Stimulated activated naive CD8-positive, alpha-beta T cell treated with anti-CD3 and anti-CD28 coated beads, Interleukin-15, amount 100 ng/mL, for 72 hours (primary cell): ENCODE measurements around the gene TXK.
"Not testable (repeated sequence)": the region's sequence is repeated elsewhere in the genome, so short reads cannot be mapped to it uniquely, and the experiment has no call there.

Experiments
- ATAC-seq: fragments of 150-1000 bp; cut with Tn5 transposase; 2 replicates; pipeline ENCODE4 v1.10.0; 2021; ENCODE audit warnings: mild to moderate bottlenecking, moderate library complexity
- DNase-seq, 2 donors: peaks; one replicate each; pipeline ENCODE4 v3.0.0; 2021 to 2022
- H3K27ac Mint-ChIP-seq, 2 donors: one replicate each; pipeline ENCODE4 v1.8.0; 2022; ENCODE audit warnings: mild to moderate bottlenecking in 2 of 2, mixed read lengths in 2 of 2, moderate library complexity in 2 of 2
- H3K27me3 Mint-ChIP-seq: one replicate; pipeline ENCODE4 v1.8.0; 2022; ENCODE audit warnings: mixed read lengths
- H3K4me1 Mint-ChIP-seq: one replicate; pipeline ENCODE4 v1.8.0; 2022; ENCODE audit warnings: mild to moderate bottlenecking, mixed read lengths
- H3K4me3 Mint-ChIP-seq, 2 donors: one replicate each; pipeline ENCODE4 v1.8.0; 2022; ENCODE audit warnings: mild to moderate bottlenecking in 2 of 2, mixed read lengths in 2 of 2, moderate library complexity in 1 of 2
- H3K9me3 Mint-ChIP-seq, 2 donors: one replicate each; pipeline ENCODE4 v1.8.0; 2022; ENCODE audit warnings: mixed read lengths in 2 of 2

Gene TXK

GRCh38 chr4:48134081-48134480 is at the start of gene TXK:
TSS of gene TXK (minus strand) at chr4:48134250. CDS start at chr4:48134170, 80 bp downstream.
- peak in 1 of 2 donors; percentile 43 for DNase-seq

GRCh38 chr4:48180234-48180633 is 46.2 kb upstream of the TXK start:
- ATAC-seq (peak; percentile 79), DNase-seq (no peak)
- Mint-ChIP-seq H3K27ac (no peak overlapping the region), H3K4me3 (no peak overlapping the region), H3K27me3 (no peaks in the 10 kb centered on the region), H3K9me3 (peaks cover 11% of the 10 kb centered on the region in 2 donors), H3K4me1 (peaks cover 39% of the 10 kb centered on the region)

More at GRCh38 chr4:48134081-48134480, at the start of gene TXK:
- H3K27me3 Mint-ChIP-seq, result no peaks in the 10 kb centered on the region
- ATAC-seq, result peak; percentile 62
- peak within 1 kb of the TSS; percentile 99 for H3K27ac Mint-ChIP-seq
- H3K4me1 Mint-ChIP-seq, result peaks cover 63% of the 10 kb centered on the region
- no peaks in the 10 kb centered on the region for H3K9me3 Mint-ChIP-seq
- H3K4me3 Mint-ChIP-seq, result peak within 1 kb of the TSS; percentile 79 to 97

- peaks cover 11% of the 10 kb centered on the region in 2 donors for H3K9me3 Mint-ChIP-seq
- DNase-seq (no peak), ATAC-seq (no peak)
- H3K27ac Mint-ChIP-seq, result no peak overlapping the region
- no peaks in the 10 kb centered on the region for H3K27me3 Mint-ChIP-seq
- peaks cover 48% of the 10 kb centered on the region for H3K4me1 Mint-ChIP-seq
- H3K4me3 Mint-ChIP-seq, result no peak overlapping the region
Observed at GRCh38 chr4:48178931-48179330, 44.9 kb upstream of the TXK start.

GRCh38 chr4:48175806-48176205 is 41.8 kb upstream of the TXK start:
- ATAC-seq, result peak; percentile 51

GRCh38 chr4:48175328-48175727 is 41.3 kb upstream of the TXK start:
- ATAC-seq (no peak), DNase-seq (no peak)
- Mint-ChIP-seq H3K4me3 (no peak overlapping the region), H3K27me3 (no peaks in the 10 kb centered on the region), H3K9me3 (peaks cover 11% of the 10 kb centered on the region in 2 donors), H3K4me1 (peaks cover 50% of the 10 kb centered on the region), H3K27ac (no peak overlapping the region)

More at GRCh38 chr4:48175806-48176205, 41.8 kb upstream of the TXK start:
- peaks cover 11% of the 10 kb centered on the region in 2 donors for H3K9me3 Mint-ChIP-seq
- H3K4me3 Mint-ChIP-seq, result no peak overlapping the region
- peaks cover 55% of the 10 kb centered on the region for H3K4me1 Mint-ChIP-seq
- DNase-seq, result no peak
- no peaks in the 10 kb centered on the region for H3K27me3 Mint-ChIP-seq
- no peak overlapping the region for H3K27ac Mint-ChIP-seq

- DNase-seq, result no peak
- H3K9me3 Mint-ChIP-seq, result peaks cover 10 to 11% of the 10 kb centered on the region in 2 donors
- no peaks in the 10 kb centered on the region for H3K27me3 Mint-ChIP-seq
- H3K27ac Mint-ChIP-seq, result peak overlapping the region in 1 of 2 donors; percentile 28
- peak overlapping the region; percentile 30 to 65 for H3K4me3 Mint-ChIP-seq
- peaks cover 34% of the 10 kb centered on the region for H3K4me1 Mint-ChIP-seq
- peak; percentile 61 for ATAC-seq
Observed at GRCh38 chr4:48173056-48173991, 39.3 kb upstream of the TXK start.

GRCh38 chr4:48172651-48173050 is 38.6 kb upstream of the TXK start:
- Mint-ChIP-seq H3K4me1 (peaks cover 41% of the 10 kb centered on the region), H3K4me3 (no peak overlapping the region), H3K27ac (no peak overlapping the region), H3K27me3 (no peaks in the 10 kb centered on the region), H3K9me3 (peaks cover 3 to 4% of the 10 kb centered on the region in 2 donors)
- ATAC-seq (no peak), DNase-seq (no peak)

- DNase-seq (no peak), ATAC-seq (no peak)
- H3K27me3 Mint-ChIP-seq, result no peaks in the 10 kb centered on the region
- no peak overlapping the region for H3K27ac Mint-ChIP-seq
- no peak overlapping the region for H3K4me3 Mint-ChIP-seq
- H3K9me3 Mint-ChIP-seq, result no peaks in the 10 kb centered on the region
- H3K4me1 Mint-ChIP-seq, result peaks cover 25% of the 10 kb centered on the region
Observed at GRCh38 chr4:48169636-48170035, 35.6 kb upstream of the TXK start.

- DNase-seq, result no peak
- peak overlapping the region in 1 of 2 donors; percentile 29 for H3K27ac Mint-ChIP-seq
- peak overlapping the region; percentile 1 to 7 for H3K4me3 Mint-ChIP-seq
- peaks cover 13% of the 10 kb centered on the region for H3K4me1 Mint-ChIP-seq
- H3K27me3 Mint-ChIP-seq, result no peaks in the 10 kb centered on the region
- peak; percentile 93 for ATAC-seq
- H3K9me3 Mint-ChIP-seq, result no peaks in the 10 kb centered on the region
Observed at GRCh38 chr4:48167538-48168263, 33.7 kb upstream of the TXK start.

- peaks cover 41% of the 10 kb centered on the region for H3K4me1 Mint-ChIP-seq
- not testable (repeated sequence) for H3K27ac Mint-ChIP-seq, H3K27me3 Mint-ChIP-seq, ATAC-seq, H3K4me3 Mint-ChIP-seq, DNase-seq, H3K9me3 Mint-ChIP-seq
Observed at GRCh38 chr4:48164561-48164960, 30.5 kb upstream of the TXK start.

GRCh38 chr4:48163746-48164145 is 29.7 kb upstream of the TXK start:
- ATAC-seq (no peak), DNase-seq (no peak)
- H3K27me3 Mint-ChIP-seq, result no peaks in the 10 kb centered on the region
- H3K4me3 Mint-ChIP-seq, result no peak overlapping the region
- H3K4me1 Mint-ChIP-seq, result peaks cover 41% of the 10 kb centered on the region
- no peak overlapping the region for H3K27ac Mint-ChIP-seq
- peaks cover 0 to 7% of the 10 kb centered on the region in 2 donors for H3K9me3 Mint-ChIP-seq

GRCh38 chr4:48162162-48162561 is 28.1 kb upstream of the TXK start:
- DNase-seq (no peak), ATAC-seq (no peak)
- Mint-ChIP-seq H3K4me3 (peak overlapping the region; percentile 9 to 42), H3K9me3 (peaks cover 9 to 17% of the 10 kb centered on the region in 2 donors), H3K27ac (peak overlapping the region in 1 of 2 donors; percentile 67), H3K27me3 (no peaks in the 10 kb centered on the region), H3K4me1 (peaks cover 30% of the 10 kb centered on the region)

GRCh38 chr4:48157271-48157670 is 23.2 kb upstream of the TXK start:
- no peak overlapping the region for H3K4me3 Mint-ChIP-seq
- no peak for ATAC-seq
- H3K4me1 Mint-ChIP-seq, result peaks cover 38% of the 10 kb centered on the region
- H3K27ac Mint-ChIP-seq, result no peak overlapping the region
- H3K27me3 Mint-ChIP-seq, result no peaks in the 10 kb centered on the region
- peaks cover 15 to 30% of the 10 kb centered on the region in 2 donors for H3K9me3 Mint-ChIP-seq
- DNase-seq, result no peak

- H3K27ac Mint-ChIP-seq, result no peak overlapping the region
- DNase-seq (no peak), ATAC-seq (no peak)
- H3K9me3 Mint-ChIP-seq, result peaks cover 15 to 30% of the 10 kb centered on the region in 2 donors
- H3K4me1 Mint-ChIP-seq, result peaks cover 29% of the 10 kb centered on the region
- no peaks in the 10 kb centered on the region for H3K27me3 Mint-ChIP-seq
- no peak overlapping the region for H3K4me3 Mint-ChIP-seq
Observed at GRCh38 chr4:48156423-48156822, 22.4 kb upstream of the TXK start.

GRCh38 chr4:48153791-48154550 is 19.9 kb upstream of the TXK start:
- Mint-ChIP-seq H3K4me1 (peaks cover 22% of the 10 kb centered on the region), H3K4me3 (no peak overlapping the region), H3K9me3 (peaks cover 15 to 25% of the 10 kb centered on the region in 2 donors), H3K27ac (no peak overlapping the region), H3K27me3 (no peaks in the 10 kb centered on the region)
- ATAC-seq, result peak; percentile 63
- DNase-seq, result no peak
